D721Med (cell line): Measurements from ENCODE around the gene VANGL1.

Experiments
- DNase-seq: peaks from one replicate; pipeline ENCODE4 v3.0.0; 2011; ENCODE audit warnings: low spot score; ENCODE audit not compliant: insufficient read length
- FAIRE-seq: peaks from 2 replicates; lab custom pipeline; 2011; peaks lifted over from hg19 to GRCh38; lab: Jason Lieb, UNC
- CTCF ChIP-seq: IDR thresholded peaks from 2 replicates; pipeline ENCODE4 v1.5.1; 2012; ENCODE audit warnings: mild to moderate bottlenecking, control low read depth; ENCODE audit not compliant: insufficient read depth; ENCODE audit errors: missing control alignments

VANGL1 gene

GRCh38 chr1:115676498-115677181 is 34.9 kb downstream of the VANGL1 start:
- no peak for TF ChIP-seq CTCF
- FAIRE-seq (no peak), DNase-seq (no peak)

GRCh38 chr1:115677182-115677555 is 35.4 kb downstream of the VANGL1 start:
- FAIRE-seq (no peak), DNase-seq (no peak)
- TF ChIP-seq CTCF: no peak

- no peak for FAIRE-seq
- peak; percentile 11 for TF ChIP-seq CTCF
Measured at GRCh38 chr1:115677565-115677964, 35.8 kb downstream of the VANGL1 start.

GRCh38 chr1:115678141-115678540 is 36.4 kb downstream of the VANGL1 start:
- TF ChIP-seq CTCF: no peak

More at GRCh38 chr1:115677565-115677964, 35.8 kb downstream of the VANGL1 start:
- DNase-seq: no peak

GRCh38 chr1:115679141-115679611 is 37.4 kb downstream of the VANGL1 start:
- DNase-seq: no peak
- no peak for TF ChIP-seq CTCF
- FAIRE-seq: no peak

More at GRCh38 chr1:115678141-115678540, 36.4 kb downstream of the VANGL1 start:
- FAIRE-seq: no peak
- DNase-seq: no peak

- DNase-seq: no peak
- FAIRE-seq: no peak
- TF ChIP-seq CTCF: no peak
Measured at GRCh38 chr1:115680730-115681111, 39.0 kb downstream of the VANGL1 start.

GRCh38 chr1:115682792-115683191 is 41.0 kb downstream of the VANGL1 start:
- DNase-seq (no peak), FAIRE-seq (no peak)

More at GRCh38 chr1:115682792-115683191, 41.0 kb downstream of the VANGL1 start:
- no peak for TF ChIP-seq CTCF
